Eye (tissue), 1 donor: Measurements from ENCODE around the gene SNRNP27.
"Not testable (repeated sequence)": the region's sequence is repeated elsewhere in the genome, so short reads cannot be mapped to it uniquely, and the experiment has no call there.

Source experiments
- DNase-seq: peaks from one replicate; pipeline ENCODE4 v3.0.0-alpha.2; 2015

Gene SNRNP27, protein sequence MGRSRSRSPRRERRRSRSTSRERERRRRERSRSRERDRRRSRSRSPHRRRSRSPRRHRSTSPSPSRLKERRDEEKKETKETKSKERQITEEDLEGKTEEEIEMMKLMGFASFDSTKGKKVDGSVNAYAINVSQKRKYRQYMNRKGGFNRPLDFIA

DNA sequence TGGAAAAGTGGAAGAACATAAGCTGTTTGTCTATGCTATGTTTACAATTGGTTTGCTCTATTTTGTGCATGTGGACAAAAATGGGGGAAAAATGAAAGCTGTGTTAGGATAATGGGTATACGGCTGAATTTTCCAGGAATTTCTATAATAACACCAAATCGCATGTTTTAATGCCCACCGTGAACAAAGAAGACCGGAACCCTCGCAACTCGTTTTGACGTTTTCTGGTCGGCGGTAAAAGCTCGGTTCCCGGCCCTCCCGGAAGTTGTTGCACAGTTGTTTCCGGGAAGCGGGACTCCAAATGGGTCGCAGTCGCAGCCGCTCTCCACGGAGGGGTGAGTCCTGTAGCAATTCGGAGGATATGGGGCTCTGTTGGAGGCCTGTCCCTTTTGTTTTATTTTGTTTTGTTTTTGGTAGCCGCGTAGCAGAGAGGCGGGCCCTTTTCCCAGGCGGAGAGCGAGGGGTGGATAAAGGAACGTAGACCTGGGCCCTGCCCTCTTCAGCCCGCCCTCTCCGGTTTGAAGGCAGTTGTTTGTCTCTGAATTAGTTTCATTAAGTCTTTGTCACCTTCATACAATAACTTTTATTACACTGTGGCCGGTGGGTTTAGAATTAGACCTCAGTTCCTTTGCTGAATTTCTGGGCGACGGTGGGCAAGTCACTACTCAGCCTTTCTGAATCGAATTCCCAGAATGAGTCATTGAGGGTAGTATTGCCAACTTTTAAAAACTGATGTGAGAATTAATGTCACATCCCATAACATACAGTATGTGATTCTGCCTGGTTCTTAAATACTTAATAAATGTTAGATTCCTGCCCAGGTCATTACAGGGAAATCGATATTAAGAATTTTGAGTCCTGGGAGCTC, at the start of gene SNRNP27:
SNRNP27 (plus strand) TSS at position 273 of the 868 bp plus-strand sequence; CDS start at position 302, 29 bp downstream.
- peak; percentile 94 for DNase-seq

DNA sequence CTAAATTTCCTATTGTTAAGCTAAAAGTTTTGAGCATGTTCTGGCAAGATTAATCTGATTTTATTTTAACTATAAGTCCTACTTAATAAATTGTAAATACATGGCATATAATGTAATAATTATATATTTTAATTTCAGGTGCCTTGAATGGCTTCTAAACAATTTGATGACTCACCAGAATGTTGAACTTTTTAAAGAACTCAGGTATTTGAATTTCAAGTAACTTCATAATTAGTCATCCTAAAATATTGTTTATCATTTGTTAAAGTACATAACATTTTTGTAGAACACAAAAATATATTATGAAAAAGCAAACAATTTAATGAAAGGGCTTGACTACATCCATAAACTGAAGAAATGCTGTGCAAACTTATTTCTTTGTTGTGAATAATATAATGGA, 49.8 kb upstream of the SNRNP27 start:
- no peak for DNase-seq

DNA sequence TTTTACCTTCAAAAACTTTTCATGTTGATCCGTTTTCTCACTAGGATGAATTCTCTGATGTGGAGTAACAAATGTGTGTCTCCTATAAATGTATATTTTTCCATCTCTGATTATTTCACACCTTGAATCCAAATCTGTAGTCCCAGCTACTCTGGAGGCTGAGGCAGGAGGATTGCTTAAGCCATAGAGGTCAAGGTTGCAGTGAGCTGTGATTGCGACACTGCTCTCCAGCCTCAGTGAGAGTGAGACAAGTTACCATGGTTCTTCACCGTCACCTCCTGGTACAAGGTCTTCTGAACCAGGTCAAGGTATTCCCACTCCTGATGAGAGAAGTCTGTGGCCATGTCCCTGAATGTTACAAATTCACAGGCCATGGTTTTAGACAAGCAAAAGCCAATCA, 49.2 kb upstream of the SNRNP27 start:
- DNase-seq, result no peak

DNA sequence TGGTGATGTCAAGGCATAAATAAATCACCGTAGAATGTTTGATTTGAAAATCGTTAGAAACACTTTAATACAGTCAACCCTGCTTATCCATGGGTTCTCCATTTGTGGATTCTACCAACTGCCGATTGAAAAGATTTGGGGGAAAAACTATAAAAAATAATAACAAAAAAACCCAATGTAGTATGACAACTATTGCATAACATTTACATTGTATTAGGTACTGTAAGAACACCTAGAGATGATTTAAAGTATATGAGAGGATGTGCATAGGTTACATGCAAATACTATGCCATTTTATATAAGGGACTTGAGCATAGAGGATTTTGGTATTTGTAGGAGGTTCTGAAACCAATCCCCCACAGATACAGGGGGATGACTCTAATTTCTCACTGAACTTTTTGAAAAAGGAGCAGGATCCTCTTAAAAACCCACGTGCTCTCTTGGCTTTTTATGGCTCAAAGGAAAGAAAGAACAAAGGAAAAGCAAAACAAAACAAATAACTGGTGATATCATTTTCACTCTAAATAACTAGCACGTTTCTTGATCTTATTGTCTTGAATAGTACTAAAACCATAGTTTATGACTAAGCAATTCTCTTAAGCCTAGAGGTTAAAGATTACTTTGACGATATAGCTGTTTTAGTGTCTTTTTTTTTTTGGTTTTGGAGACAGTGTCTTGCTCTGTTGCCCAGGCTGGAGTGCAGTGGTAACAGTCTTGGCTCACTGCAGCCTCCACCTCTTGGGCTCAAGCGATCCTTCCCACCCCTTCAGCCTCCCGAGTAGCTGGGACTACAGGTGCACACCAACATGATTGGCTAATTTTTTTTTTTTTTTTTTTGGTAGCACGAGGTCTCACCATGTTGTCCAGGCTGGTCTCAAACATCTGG, 47.3 kb upstream of the SNRNP27 start:
- DNase-seq, result no peak

DNA sequence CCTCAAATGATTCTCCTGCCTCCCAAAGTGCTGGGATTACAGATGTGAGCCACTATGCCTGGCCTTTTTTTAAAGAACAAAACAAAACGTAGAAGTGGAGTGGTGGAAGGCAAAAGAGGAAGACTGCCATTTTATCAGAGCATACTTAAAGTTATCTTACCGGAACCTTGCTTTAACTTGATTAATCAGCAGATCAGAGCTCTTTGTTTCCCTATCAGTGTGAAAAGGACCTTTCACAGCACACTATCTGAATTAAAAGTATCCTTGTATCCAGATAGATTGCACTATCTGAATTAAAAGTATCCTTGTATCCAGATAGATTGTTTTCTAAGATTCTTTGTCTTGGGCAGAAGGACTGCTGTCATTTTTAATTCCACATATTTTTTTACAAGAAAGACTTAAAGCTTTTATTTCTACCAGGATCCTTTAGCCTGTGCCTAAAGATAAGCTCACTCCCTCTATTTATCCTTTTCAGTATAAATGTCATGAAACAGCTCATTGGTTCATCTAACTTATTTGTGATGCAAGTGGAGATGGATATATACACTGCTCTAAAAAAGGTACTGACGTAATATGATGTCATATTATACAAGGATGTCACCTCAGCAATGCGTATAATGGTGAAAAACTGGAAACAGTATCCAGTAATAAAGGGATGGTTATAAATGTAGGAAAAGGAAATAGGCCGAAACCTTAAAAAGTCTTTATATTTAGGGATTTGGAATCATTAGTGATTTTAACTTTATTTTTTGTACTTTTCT, 46.5 kb upstream of the SNRNP27 start:
- no peak for DNase-seq

DNA sequence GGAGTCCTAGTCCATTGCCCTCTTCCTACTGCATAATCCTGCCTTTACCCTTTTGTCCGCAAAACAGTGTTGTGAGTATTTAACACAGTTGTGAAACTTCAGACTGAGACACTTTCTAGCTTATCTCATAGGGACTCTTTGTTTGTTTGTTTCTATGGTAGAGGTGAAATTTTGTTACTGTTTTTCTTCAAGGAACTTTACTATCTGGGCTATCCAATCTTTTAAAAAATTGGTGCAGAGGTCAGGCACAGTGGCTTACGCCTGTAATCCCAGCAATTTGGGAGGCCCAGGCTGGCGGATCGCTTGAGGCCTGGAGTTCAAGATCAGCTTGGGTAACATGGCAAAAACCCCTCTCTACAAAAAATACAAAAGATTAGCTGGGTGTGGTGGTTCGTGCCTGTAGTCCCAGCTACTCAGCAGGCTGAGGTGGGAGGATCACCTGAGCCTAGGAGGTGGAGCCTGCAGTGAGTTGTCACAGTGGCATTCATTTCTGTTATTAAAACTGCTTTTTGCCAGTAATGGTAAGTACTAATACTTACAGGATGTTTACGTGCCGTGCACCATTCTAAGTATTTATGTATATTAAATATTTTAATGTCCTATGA, 45.5 kb upstream of the SNRNP27 start:
- DNase-seq, result no peak

DNA sequence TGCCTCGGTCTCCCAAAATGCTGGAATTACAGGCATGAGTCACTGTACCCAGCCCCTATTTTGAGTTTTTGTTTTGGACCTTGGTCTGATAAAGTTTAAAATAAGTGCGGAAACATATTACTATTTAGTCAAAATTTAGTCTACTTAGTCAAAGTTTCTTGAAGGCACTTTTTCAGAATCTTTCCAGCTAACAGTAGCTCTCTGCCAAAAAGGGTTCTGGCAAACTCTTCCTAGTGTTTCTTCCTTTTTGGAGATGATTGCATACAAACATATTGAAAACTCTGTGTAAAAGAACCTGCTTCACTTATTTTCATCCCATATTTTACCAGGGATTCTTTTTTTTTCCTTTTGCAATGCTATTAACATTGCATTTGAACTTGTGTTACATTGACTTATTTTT, 35.5 kb upstream of the SNRNP27 start:
- DNase-seq, result no peak

DNA sequence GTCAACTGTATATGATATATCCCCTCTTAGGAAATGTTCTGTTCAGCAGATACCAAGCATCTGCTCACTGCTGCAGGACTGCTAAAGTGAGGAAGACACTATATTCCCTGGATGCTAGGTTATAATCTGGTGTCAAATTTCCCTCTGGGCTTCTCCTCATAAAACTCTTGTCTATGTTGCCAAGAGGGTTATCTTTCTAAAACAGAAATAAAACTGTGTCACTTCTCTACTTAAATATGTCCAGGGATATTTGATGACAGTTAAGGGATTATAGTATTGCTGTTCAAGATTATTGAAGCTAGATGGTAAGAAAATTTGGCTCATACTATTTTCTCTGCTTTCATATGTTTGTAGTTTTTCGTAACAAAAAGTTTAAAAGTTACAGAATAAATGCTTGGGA, 30.5 kb upstream of the SNRNP27 start:
- no peak for DNase-seq

DNA sequence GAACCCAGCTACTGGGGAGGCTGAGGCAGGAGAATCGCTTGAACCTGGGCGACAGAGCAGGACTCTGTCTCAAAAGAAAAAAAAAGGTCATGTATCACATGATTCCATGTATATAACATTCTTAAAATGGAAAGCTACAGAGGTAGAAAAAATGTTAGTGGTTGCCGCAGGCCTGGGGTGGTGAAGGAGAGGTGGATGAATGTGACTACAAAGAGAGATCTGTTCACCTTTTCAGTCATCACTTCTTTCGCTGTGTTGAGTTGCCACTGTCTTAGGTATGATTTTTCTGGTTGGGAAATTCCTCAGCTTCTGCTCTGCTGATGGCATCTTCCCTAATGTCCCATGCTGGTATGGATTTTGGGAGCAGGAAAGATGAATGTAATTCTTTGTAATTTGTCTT, 5.3 kb upstream of the SNRNP27 start:
- no peak for DNase-seq

DNA sequence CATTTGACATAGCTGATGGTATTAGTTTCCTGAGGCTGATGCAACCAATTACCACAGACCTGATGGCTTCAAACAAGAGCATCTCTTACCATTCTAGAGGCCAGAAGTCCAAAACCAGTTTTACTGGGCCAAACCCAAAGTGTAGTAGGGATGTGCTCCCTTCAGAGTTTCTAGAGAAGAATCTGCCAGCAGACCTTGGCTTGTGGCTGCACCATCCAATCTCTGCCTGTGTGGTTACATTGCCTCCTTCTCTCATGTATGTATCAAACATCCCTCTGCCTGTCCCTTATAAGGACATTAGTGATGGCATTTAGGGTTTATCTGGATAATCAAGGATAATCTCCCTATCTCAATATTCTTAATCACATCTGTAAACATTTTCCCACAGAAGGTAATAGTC, 4.5 kb upstream of the SNRNP27 start:
- no peak for DNase-seq

DNA sequence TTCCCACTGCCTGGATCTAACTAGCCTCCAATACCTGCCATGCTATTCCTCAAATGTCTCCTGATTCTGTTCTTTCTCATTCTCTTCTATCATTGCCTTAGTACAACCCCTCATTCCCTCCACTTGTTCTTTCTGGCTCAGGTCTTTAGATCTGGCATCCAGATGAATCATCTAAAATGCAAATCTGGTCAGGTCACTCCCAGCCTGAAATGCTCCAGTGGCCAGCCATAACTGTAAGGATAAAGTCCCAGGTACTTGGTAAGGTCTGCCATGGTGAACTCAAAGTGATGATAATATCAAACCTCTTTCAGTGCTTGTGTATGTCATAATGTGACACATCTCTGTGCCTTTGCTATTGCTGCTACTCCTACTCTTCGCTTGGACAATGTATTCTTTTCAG, 2.9 kb upstream of the SNRNP27 start:
- no peak for DNase-seq

DNA sequence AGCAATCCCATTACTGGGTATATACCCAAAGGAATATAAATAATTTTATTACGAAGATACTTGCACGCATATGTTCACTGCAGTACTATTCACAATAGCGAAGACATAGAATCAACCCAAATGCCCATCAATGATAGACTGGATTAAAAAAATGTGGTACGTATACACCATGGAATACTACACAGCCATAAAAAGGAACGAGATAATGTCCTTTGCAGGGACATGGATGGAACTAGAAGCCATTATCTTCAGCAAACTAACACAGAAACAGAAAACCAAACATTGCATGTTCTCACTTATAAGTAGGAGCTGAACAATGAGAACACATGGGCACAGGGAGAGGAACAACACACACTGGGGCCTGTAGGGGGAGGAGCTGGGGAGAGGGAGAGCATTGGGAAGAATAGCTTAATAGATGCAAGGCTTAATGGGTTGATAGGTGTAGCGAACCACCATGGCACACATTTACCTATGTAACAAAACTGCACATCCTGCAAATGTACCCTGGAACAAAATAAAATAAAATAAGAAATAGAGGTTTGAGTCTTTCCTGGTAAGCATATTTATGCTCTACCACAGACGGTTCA, 825 bp upstream of the SNRNP27 start:
- DNase-seq, result not testable (repeated sequence)

DNA sequence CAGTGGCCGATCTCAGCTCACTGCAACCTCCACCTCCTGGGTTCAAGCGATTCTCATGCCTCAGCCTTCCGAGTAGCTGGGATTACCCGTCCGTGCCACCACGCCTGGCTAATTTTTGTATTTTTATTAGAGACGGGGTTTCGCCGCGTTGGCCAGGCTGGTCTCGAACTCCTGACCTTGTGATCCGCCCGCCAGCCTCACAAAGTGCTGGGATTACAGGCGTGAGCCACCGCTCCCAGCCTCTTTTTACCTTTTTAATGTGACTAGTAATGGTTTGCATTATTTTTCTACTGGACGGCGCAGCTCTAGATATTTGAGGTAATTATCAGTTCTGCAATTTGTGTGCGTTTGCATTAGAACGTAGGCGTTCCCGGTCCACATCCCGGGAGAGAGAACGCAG, 981 bp downstream of the SNRNP27 start:
- DNase-seq, result not testable (repeated sequence)

DNA sequence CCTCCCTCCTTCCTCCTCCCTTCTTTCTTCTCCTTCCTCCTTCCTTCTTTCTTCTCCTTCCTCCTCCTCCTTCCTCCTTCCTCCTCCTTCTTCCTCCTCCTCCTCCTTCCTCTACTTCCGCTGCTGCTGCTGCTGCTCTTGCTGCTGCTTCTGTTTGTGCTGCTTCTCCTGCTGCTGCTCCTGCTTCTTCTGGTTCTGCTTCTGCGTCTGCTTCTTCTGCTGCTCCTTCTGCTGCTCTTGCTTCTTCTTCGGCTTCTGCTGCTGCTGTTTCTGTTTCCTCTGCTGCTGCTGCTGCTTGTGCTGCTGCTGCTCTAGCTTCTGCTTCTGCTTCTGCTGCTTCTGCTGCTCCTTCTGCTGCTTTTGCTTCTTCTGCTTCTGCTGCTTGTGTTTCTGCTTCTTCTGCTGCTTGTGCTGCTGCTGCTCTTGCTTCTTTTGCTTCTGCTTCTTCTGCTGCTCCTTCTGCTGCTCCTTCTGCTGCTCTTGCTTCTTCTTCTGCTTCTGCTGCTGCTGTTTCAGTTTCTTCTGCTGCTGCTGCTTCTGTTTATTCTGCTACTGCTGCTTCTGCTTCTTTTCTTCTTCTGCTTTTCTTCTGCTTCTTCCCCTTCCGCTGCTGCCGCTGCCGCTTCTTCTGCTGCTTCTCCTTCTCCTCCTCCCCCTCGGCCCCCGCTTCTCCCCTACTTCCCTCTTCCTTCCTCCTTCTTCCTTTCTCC, 8.6 kb downstream of the SNRNP27 start:
- DNase-seq, result no peak

DNA sequence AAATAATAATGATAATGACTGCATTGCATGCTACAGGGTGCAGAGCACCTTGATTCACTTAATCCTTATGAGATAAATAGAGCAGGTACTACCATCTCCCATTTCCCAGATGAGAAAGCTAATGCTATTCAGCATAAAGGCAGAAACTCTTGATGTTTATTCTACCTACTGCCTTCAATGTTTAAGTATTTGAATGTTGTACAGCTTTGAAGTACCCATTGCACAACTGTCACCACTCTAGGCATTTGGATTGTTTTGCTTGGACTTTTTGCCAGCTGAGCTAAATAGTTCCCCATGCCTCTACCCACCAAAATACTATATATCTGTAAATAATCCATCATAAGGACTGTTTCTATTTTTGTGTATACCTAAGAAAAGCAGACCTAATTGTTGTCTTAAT, 13.5 kb downstream of the SNRNP27 start:
- no peak for DNase-seq

DNA sequence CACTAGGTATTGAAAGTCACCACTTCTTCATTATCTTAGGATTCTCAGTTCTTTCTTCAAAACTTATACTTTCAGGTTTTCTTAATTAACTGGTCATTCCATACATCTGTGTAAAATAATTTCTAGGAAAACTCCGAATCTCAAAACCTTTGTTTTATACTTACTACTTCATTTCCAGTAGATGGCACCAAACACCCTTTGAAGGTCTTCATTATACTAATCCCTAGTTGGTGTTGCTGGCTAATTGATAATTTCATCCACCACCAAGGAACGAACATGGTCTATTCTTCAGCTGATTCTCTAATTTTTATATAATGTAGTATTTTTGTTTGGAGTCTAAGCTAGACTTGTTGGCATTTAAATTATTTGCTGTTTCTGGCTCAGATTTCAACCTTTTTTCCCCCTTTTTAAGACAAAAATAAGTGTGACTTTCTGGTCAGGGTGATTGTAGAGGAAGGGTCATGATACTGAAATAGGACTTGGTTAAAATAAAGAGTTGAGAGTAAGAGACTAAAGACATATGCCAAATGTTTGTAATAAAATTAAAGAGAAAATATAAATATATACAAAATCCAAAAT, 18.3 kb downstream of the SNRNP27 start:
- peak; percentile 78 for DNase-seq

DNA sequence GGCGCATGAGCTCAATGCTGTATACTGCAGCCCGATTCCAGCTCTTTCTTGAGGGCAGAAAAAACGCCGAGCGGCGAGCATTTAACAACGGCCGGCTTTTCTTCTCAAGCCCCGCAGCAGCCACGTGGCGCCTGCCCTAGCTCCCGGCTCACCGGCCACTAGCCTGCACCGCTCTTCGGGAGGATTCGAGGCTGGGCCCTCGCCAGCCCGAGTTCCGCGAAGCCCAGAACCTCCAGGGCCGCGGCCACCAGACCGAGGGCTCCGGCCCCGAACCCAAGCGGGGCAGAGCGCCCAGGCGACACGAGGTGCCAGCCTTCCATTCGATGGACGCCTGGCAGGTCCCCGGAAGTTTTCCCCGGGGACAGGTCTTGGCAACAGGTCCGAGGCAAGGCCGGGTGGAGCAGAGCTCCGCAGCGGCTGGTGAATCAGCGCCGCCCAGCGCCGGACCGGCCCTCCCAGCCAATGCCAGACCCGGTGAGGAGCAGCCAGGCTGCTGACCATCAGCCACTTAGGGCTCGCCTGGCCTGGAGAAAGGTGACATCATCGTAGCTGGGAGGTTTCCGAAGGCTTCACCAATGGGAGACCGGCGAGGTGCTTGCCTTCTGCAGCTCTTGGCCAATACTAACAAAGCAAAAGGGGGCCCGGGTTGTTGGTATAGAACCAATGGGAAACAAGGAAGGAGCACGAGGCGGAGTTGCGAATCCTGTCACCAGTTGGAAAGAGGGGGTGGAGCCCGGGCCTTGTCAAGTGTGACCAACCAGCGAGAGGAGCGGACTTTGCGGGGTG, 20.6 kb downstream of the SNRNP27 start:
- peak; percentile 100 for DNase-seq

DNA sequence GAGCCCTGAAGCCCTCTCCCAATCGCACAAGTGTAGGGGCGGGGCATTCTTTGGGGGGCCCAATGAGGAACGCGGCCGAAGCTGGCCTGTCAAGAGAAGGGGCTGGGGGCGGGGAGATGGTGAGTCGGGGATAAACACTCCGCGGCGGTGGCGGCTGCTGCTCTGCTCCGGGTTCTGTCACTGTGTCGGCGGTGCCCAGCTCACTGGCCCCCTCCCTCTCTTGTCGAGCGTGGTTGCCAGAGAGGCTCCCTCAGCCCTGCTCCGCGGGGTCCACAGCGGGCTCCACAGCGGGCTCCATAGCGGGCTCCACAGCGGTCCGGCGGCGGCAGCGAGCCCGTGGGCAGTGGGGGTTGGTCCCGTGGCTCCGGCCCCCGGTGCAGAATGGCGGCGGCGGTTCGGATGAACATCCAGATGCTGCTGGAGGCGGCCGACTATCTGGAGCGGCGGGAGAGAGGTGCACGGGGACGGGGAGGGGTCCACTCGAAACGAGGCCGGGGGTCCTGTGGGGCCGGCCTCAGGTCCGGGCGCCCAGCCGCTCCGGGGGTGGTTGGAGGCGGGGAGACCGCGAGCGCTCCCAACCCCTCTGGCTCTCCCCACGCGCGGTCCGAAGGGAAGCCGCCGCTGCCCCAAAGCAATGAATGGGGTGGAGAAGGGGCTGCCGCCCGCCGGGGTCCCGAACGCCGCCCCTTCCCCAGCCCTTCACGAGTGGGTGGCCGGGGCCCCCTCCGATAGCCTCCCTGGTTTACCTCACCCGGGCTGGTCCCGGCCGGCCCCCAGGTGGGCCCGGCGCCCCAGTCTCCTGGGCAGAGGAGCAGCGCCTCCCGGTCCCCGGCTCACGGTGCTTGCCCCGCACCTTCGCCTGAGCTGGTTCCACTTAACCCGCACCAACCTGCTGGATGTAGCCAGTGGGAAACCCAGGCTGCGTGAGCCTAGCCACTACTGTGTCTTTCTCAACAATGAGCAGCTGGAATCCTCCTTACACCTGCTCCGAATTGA, 21.5 kb downstream of the SNRNP27 start, which contains the start of gene MXD1:
MXD1 (plus strand) TSS at position 160 of the 996 bp plus-strand sequence; CDS start at position 382, 222 bp downstream.
- DNase-seq, result peak; percentile 52

DNA sequence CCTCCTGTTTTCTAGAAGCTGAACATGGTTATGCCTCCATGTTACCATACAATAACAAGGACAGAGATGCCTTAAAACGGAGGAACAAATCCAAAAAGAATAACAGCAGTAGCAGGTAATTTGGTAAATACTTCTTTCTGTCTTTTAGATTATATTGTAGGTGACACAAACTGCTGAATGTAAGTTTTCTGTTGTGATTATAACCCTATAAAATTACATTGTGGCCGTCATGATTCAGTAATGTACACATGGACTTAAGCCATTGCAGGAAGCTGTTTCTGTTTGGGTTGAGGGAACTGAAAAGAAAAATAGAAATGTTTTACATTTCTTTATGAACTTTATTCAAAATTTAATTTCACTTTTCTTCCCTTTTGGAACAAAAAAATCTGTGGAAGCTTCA, 22.4 kb downstream of the SNRNP27 start:
- no peak for DNase-seq
